Dendritic cell treated with granulocyte-macrophage colony-stimulating factor and Interleukin-4, amounts not matched to agents 40 ng/mL and 50 ng/mL, for 4 days (primary cell): Measurements from ENCODE around the gene TMPRSS6.

Experiments used
- H3K27ac Mint-ChIP-seq: one replicate; pipeline ENCODE4 v1.8.0; 2022; ENCODE audit warnings: mild to moderate bottlenecking, mixed read lengths
- H3K27me3 Mint-ChIP-seq: one replicate; pipeline ENCODE4 v1.8.0; 2022; ENCODE audit warnings: mild to moderate bottlenecking, mixed read lengths
- H3K36me3 Mint-ChIP-seq: one replicate; pipeline ENCODE4 v1.8.0; 2022; ENCODE audit warnings: low read depth, mixed read lengths
- H3K4me1 Mint-ChIP-seq: one replicate; pipeline ENCODE4 v1.8.0; 2022; ENCODE audit warnings: low read depth, mixed read lengths
- H3K4me3 Mint-ChIP-seq: one replicate; pipeline ENCODE4 v1.8.0; 2022; ENCODE audit warnings: mild to moderate bottlenecking, moderate library complexity, mixed read lengths
- H3K9me3 Mint-ChIP-seq: one replicate; pipeline ENCODE4 v1.8.0; 2022; ENCODE audit warnings: mixed read lengths
- intact Hi-C: fragments of 100-400 bp; cut with micrococcal nuclease; formaldehyde crosslinking; loops from one replicate; pipeline ENCODE4 v1.15.0; 2022

TMPRSS6 gene

GRCh38 chr22:37017356-37017755, 92.2 kb downstream of the TMPRSS6 start:
- Mint-ChIP-seq H3K27me3 (no peaks in the 10 kb centered on the region), H3K36me3 (peaks cover 29% of the 10 kb centered on the region), H3K4me1 (peaks cover 56% of the 10 kb centered on the region), H3K9me3 (no peaks in the 10 kb centered on the region), H3K27ac (no peak overlapping the region), H3K4me3 (no peak overlapping the region)
- intact Hi-C loops = no loop called here

- Mint-ChIP-seq H3K27me3 (no peaks in the 10 kb centered on the region), H3K4me1 (peaks cover 47% of the 10 kb centered on the region), H3K9me3 (no peaks in the 10 kb centered on the region), H3K27ac (no peak overlapping the region), H3K4me3 (no peak overlapping the region), H3K36me3 (peaks cover 29% of the 10 kb centered on the region)
- intact Hi-C loops = no loop called here
Observed at GRCh38 chr22:37016134-37016910, 93.2 kb downstream of the TMPRSS6 start.

- Mint-ChIP-seq H3K9me3 (no peaks in the 10 kb centered on the region), H3K27me3 (peaks cover 1% of the 10 kb centered on the region), H3K4me1 (peaks cover 40% of the 10 kb centered on the region), H3K27ac (no peak overlapping the region), H3K36me3 (peaks cover 36% of the 10 kb centered on the region), H3K4me3 (no peak overlapping the region)
- intact Hi-C loops = no loop called here
Observed at GRCh38 chr22:37015587-37015878, 94.0 kb downstream of the TMPRSS6 start.
